Endodermal cell (in vitro differentiated cells): Measurements from ENCODE around the gene BAHCC1. TPM values are rescaled to one million over a fixed set of nuclear protein-coding genes. Genes with fewer than 3 reads are reported as not detected.

Experiments
- DNase-seq: peaks from one replicate; pipeline ENCODE4 v3.0.0-alpha.2; 2017
- H3K27ac ChIP-seq: 2 replicates; pipeline ENCODE4 v1.5.1; 2013; ENCODE audit warnings: mild to moderate bottlenecking, low read depth, low read length, moderate library complexity
- H3K27me3 ChIP-seq: 2 replicates; pipeline ENCODE4 v1.6.1; 2013; ENCODE audit warnings: mild to moderate bottlenecking, low read length, moderate library complexity; ENCODE audit not compliant: insufficient read depth, control insufficient read depth, poor library complexity, severe bottlenecking
- H3K36me3 ChIP-seq: 2 replicates; pipeline ENCODE4 v1.7.0; 2013; ENCODE audit warnings: mild to moderate bottlenecking, low read length, moderate library complexity; ENCODE audit not compliant: control insufficient read depth, insufficient read depth
- H3K4me1 ChIP-seq: one replicate; pipeline ENCODE4 v1.7.0; 2013; ENCODE audit warnings: low read length; ENCODE audit not compliant: control insufficient read depth, insufficient read depth
- H3K4me3 ChIP-seq: 2 replicates; pipeline ENCODE4 v1.5.1; 2013; ENCODE audit warnings: mild to moderate bottlenecking, low read length, moderate library complexity
- H3K9ac ChIP-seq: 2 replicates; pipeline ENCODE4 v1.6.1; 2013; ENCODE audit warnings: mild to moderate bottlenecking, low read length, moderate library complexity; ENCODE audit not compliant: poor library complexity, severe bottlenecking; ENCODE audit errors: extremely low read depth
- H3K9me3 ChIP-seq: 2 replicates; pipeline ENCODE4 v1.6.1; 2013; ENCODE audit warnings: mild to moderate bottlenecking, low read length, moderate library complexity; ENCODE audit not compliant: control insufficient read depth
- H3K27ac Mint-ChIP-seq: 2 replicates; pipeline ENCODE4 v1.8.0; 2020; ENCODE audit warnings: mixed read lengths
- H3K27me3 Mint-ChIP-seq: 2 replicates; pipeline ENCODE4 v1.8.0; 2021; ENCODE audit warnings: mild to moderate bottlenecking, mixed read lengths; ENCODE audit not compliant: insufficient read depth
- H3K36me3 Mint-ChIP-seq: 2 replicates; pipeline ENCODE4 v1.8.0; 2020; ENCODE audit warnings: low read depth, mixed read lengths
- H3K4me1 Mint-ChIP-seq: 2 replicates; pipeline ENCODE4 v1.8.0; 2020; ENCODE audit warnings: mixed read lengths
- H3K4me3 Mint-ChIP-seq: 2 replicates; pipeline ENCODE4 v1.8.0; 2020; ENCODE audit warnings: mild to moderate bottlenecking, moderate library complexity, mixed read lengths
- H3K9me3 Mint-ChIP-seq: 2 replicates; pipeline ENCODE4 v1.8.0; 2020; ENCODE audit warnings: mild to moderate bottlenecking, mixed read lengths
- CTCF ChIP-seq: fragments of 200-600 bp; sonication (generic); conservative IDR thresholded peaks from 2 replicates; pipeline ENCODE4 v1.5.0; 2021; ENCODE audit warnings: antibody characterized with exemption, mild to moderate bottlenecking
- WGBS, 2 experiments: methylation state at CpG; one replicate each; pipeline versions ENCODE4 v1.1.5 to v1.1.7; 2013; ENCODE audit warnings: missing lambda C conversion rate in 2 of 2, mixed read lengths in 1 of 2; ENCODE audit not compliant: insufficient coverage in 1 of 2, insufficient read length in 1 of 2; 5-methylcytosine and 5-hydroxymethylcytosine counted together
- total RNA-seq, 2 donors: library from RNA; stranded (reverse); fragmentation: NEBNext Ultra II Directional in 1 of 2; extraction: Animal tissue kit (Norgen Biotek cat#: 25700) in 1 of 2; gene quantifications; 2 replicates in 1 of 2; 3 replicates in 1 of 2; pipeline ENCODE4 v1.2.1, GENCODE V29; 2021

BAHCC1 gene
- total RNA-seq, 2 donors from 2014 or later, result 63.9 to 78.1 TPM

- Histone ChIP-seq H3K27ac (no peak overlapping the region), H3K36me3 (no peaks in the 10 kb centered on the region)
- peaks cover 33% of the 10 kb centered on the region for H3K27me3 Mint-ChIP-seq
Measured at GRCh38 chr17:81487089-81487486, 91.8 kb downstream of the BAHCC1 start.

GRCh38 chr17:81487487-81488275, 92.4 kb downstream of the BAHCC1 start:
- peak; percentile 93 for DNase-seq
- Mint-ChIP-seq H3K27ac (no peak overlapping the region), H3K27me3 (peaks cover 34% of the 10 kb centered on the region), H3K4me1 (peaks cover 11% of the 10 kb centered on the region), H3K9me3 (no peaks in the 10 kb centered on the region), H3K36me3 (no peaks in the 10 kb centered on the region), H3K4me3 (peak overlapping the region; percentile 33)
- WGBS, 2 experiments, result 21 to 26% methylated on average over 43 to 87 of the region's 87 CpGs
- no peaks in the 10 kb centered on the region for H3K9me3 ChIP-seq
- peak overlapping the region; percentile 49 for H3K4me3 ChIP-seq
- H3K27ac ChIP-seq, result no peak overlapping the region
- peak overlapping the region; percentile 20 for H3K9ac ChIP-seq
- TF ChIP-seq CTCF, result no peak
- H3K27me3 ChIP-seq, result peaks cover 15% of the 10 kb centered on the region
- H3K36me3 ChIP-seq, result no peaks in the 10 kb centered on the region
- H3K4me1 ChIP-seq, result peaks cover 10% of the 10 kb centered on the region

More at GRCh38 chr17:81487089-81487486, 91.8 kb downstream of the BAHCC1 start:
- Histone ChIP-seq H3K9me3 (no peaks in the 10 kb centered on the region), H3K9ac (no peak overlapping the region), H3K4me3 (no peak overlapping the region), H3K27me3 (peaks cover 21% of the 10 kb centered on the region), H3K4me1 (peaks cover 10% of the 10 kb centered on the region)
- Mint-ChIP-seq H3K27ac (no peak overlapping the region), H3K4me3 (no peak overlapping the region), H3K4me1 (peaks cover 7% of the 10 kb centered on the region), H3K9me3 (no peaks in the 10 kb centered on the region), H3K36me3 (no peaks in the 10 kb centered on the region)
- WGBS, 2 experiments, result 78 to 98% methylated on average over 6 to 10 of the region's 10 CpGs
- DNase-seq, result no peak
- no peak for TF ChIP-seq CTCF

- Histone ChIP-seq H3K27me3 (peaks cover 8% of the 10 kb centered on the region), H3K36me3 (no peaks in the 10 kb centered on the region), H3K27ac (no peak overlapping the region), H3K4me3 (peak overlapping the region; percentile 49), H3K4me1 (peaks cover 7% of the 10 kb centered on the region), H3K9me3 (no peaks in the 10 kb centered on the region), H3K9ac (peak overlapping the region; percentile 20)
- TF ChIP-seq CTCF, result no peak
- H3K9me3 Mint-ChIP-seq, result no peaks in the 10 kb centered on the region
- H3K36me3 Mint-ChIP-seq, result no peaks in the 10 kb centered on the region
- H3K4me1 Mint-ChIP-seq, result peaks cover 11% of the 10 kb centered on the region
- 44 to 89% methylated on average over 6 to 52 of the region's 52 CpGs for WGBS, 2 experiments
- DNase-seq, result no peak
- H3K27ac Mint-ChIP-seq, result no peak overlapping the region
- peaks cover 32% of the 10 kb centered on the region for H3K27me3 Mint-ChIP-seq
- H3K4me3 Mint-ChIP-seq, result peak overlapping the region; percentile 33
Measured at GRCh38 chr17:81488276-81488860, 93.1 kb downstream of the BAHCC1 start.
